Retinal pigment epithelial cell (primary cell): ENCODE data around the gene TLX2.
"Not testable (repeated sequence)": the region's sequence is repeated elsewhere in the genome, so short reads cannot be mapped to it uniquely, and the experiment has no call there.

Experiments
- DNase-seq: peaks from one replicate; pipeline ENCODE4 v3.0.0-alpha.2; 2010; ENCODE audit warnings: low read depth
- H3K4me3 ChIP-seq: 2 replicates; pipeline ENCODE4 v1.5.1; 2011; ENCODE audit warnings: mild to moderate bottlenecking, low read length, control low read depth, moderate library complexity
- CTCF ChIP-seq: conservative IDR thresholded peaks from 2 replicates; pipeline ENCODE4 v1.5.1; 2011; ENCODE audit warnings: low read depth, low read length, control low read depth, inconsistent platforms

TLX2 gene

GRCh38 chr2:74481431-74481830 lies 32.8 kb upstream of the TLX2 start:
- no peak for TF ChIP-seq CTCF
- DNase-seq = no peak
- H3K4me3 ChIP-seq = peak overlapping the region; percentile 84

DNA sequence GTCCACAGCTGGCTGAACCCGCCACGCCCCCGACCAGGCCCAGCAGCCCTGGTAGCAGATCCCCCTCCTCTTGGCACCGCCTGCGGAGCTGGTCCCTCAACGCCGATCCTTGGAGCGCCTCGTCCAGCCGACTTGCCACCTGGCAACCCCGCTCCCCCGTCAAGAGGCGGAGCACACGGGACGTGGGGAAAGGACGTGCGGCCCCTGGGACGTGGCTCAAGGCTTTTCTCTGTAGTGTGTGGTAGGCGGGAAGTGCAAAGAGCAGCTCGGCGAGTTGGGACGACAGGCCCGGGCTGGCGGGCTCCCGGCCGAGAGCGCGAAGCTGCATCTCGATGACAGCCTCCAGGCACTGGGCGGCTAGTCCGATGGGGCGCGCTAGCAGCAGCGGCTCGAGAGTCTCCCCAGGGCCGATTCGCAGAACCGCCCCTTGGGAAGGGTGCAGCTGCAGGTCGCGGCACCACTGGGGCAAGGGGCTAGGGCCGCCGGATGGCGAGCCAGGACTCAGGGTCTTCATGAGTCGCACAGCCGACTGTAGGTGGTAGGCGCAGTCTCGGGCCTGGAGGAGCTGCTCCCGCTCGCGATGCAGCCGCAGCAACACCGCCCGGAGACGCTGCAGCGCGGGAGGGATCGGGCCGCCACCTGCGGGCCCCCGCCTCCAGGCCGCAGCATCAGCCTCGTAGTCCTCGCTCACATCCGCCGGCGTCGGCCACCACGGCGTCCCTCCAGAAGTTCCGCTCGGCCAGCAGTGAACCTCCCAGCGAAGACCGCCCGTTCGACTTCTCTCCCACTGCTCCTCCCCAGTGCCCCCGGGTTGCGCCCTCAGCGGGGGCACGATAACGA lies 32.1 kb upstream of the TLX2 start:
- peak overlapping the region; percentile 84 for H3K4me3 ChIP-seq
- DNase-seq = no peak
- TF ChIP-seq CTCF = no peak

- DNase-seq = peak; percentile 83
- H3K4me3 ChIP-seq = peak within 1 kb of the TSS; percentile 84
- peak; percentile 93 for TF ChIP-seq CTCF
These were observed 31.2 kb upstream of the TLX2 start, which contains the start of the genes CCDC142 and TTC31 for GRCh38 chr2:74482801-74483674. CCDC142 (minus strand) TSS chr2:74482998; CDS start chr2:74482837, 161 bp downstream. TTC31 (plus strand) TSS chr2:74483081; CDS start chr2:74483096, 15 bp downstream.

DNA sequence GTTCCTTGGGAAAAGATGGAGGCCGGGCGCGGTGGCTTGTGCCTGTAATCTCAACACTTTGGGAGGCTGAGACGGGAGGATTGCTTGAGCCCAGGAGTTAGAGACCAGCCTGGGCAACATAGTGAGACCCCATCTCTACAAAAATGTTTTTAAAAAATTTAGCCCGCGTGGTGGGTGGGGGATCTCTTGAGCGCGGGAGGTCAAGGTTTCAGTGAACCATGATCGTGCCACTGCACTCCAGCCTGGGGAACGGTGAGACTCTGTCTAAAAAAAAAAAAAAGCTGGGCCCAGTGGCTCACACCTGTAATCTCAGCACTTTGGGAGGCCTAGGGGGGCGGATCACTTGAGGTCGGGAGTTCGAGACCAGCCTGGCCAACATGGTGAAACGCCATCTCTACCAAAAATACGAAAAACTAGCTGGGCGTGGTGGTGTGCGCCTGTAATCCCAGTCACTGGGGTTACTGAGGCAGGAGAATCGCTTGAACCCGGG lies 30.5 kb upstream of the TLX2 start:
- H3K4me3 ChIP-seq = peak overlapping the region; percentile 84
- not testable (repeated sequence) for DNase-seq

GRCh38 chr2:74486141-74486540 lies 28.1 kb upstream of the TLX2 start:
- DNase-seq = no peak
- no peak for TF ChIP-seq CTCF
- H3K4me3 ChIP-seq = no peak overlapping the region

DNA sequence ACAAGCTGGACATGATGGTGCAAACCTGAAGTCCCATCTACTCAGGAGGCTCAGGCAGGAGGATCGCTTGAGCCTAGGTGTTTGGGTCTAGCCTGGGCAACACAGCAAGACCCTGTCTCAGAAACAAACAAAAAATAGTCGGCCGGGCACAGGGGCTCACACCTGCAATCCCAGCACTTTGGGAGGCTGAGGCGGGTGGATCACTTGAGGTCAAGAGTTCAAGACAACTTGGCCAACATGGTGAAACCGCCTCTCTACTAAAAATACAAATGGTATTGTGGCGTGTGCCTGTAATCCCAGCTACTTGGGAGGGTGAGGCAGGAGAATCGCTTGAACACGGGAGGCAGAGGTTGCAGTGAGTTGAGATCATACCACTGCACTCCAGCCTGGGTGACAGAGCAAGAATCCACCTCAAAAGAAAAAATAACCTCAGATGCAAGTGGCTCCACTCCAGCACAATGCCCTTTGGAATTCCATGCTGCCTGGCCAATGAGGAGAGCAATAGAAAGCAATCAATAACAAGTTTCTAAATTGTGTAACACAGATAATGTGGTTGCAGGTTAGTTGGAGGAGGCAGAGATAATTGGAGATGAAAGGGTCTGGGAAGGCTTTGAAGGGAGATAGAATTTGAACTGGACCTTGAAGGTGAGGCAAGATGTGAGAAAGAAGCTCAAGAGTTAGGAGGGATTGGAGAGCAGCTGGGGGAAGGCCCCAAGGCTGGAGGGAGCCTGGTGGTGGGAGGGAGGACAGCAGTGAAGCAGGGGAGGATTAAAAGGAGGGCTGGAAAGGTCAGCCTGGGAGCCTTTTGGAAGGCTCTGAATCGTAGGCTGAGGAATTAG lies 25.4 kb upstream of the TLX2 start:
- no peak for DNase-seq
- no peak overlapping the region for H3K4me3 ChIP-seq
- TF ChIP-seq CTCF = no peak
